ENCODE measurements around the gene USP24.

DNA sequence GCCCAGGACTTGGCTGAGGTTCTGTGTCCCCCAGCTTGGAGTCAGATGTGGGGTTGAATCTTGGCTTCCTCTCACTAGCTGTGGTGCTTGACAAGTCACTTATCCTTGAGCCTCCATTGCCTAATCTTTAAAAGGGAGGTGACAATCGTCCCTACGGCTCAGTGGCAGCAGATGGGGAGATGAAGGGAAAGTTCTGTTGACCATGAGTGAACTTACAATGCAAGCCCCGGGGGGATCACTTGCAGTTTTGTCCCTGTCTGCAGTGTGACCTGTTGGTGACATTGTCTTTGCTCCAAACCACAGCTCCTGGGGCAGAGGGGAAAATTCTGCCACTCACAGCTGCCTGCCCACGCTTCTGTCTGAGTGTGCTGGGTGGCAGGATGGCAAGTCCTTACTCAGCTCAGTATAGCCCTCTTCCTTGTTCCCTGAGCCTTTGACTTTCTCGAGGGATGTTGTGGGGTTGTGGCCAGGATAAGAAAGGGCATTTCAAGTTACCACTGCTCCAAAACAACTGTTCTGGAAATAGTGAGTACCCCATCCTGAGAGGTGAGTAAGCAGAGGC, 174.2 kb downstream of the USP24 start:
- no peak for TF ChIP-seq TCF12 (IDR thresholded peaks at IDR 0.05; ENCODE audit: low read depth, low read length)
- no peak for TF ChIP-seq SMARCA5 (IDR thresholded peaks at IDR 0.05)
- no peak for TF ChIP-seq ZBED1 (IDR thresholded peaks at IDR 0.05; ENCODE audit: borderline replicate concordance)
- TF ChIP-seq, protein P1, sequence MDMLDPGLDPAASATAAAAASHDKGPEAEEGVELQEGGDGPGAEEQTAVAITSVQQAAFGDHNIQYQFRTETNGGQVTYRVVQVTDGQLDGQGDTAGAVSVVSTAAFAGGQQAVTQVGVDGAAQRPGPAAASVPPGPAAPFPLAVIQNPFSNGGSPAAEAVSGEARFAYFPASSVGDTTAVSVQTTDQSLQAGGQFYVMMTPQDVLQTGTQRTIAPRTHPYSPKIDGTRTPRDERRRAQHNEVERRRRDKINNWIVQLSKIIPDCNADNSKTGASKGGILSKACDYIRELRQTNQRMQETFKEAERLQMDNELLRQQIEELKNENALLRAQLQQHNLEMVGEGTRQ (IDR thresholded peaks at IDR 0.05; ENCODE audit: borderline replicate concordance, low read depth, low read length), result no peak
- no peak for TF ChIP-seq REST (IDR thresholded peaks at IDR 0.05; ENCODE audit: low read depth, low read length)
- TF ChIP-seq ESRRA (IDR thresholded peaks at IDR 0.05; ENCODE audit: low read length), result no peak
- TF ChIP-seq EED (IDR thresholded peaks at IDR 0.05; ENCODE audit: low read depth), result no peak
- TF ChIP-seq FOXK2 (IDR thresholded peaks at IDR 0.05), result no peak
- TF ChIP-seq SIN3A (IDR thresholded peaks at IDR 0.05; ENCODE audit: low read depth, low read length), result no peak
- no peak for TF ChIP-seq POLR2AphosphoS5 (IDR thresholded peaks at IDR 0.05; ENCODE audit: low read length)
- no peak for TF ChIP-seq CBX3 (IDR thresholded peaks at IDR 0.05; ENCODE audit: borderline replicate concordance, low read depth)
- no peak for TF ChIP-seq RFX5 (IDR thresholded peaks at IDR 0.05; ENCODE audit: low read depth, low read length)
- TF ChIP-seq SMAD1 (IDR thresholded peaks at IDR 0.05; ENCODE audit: low read depth, partially characterized antibody), result no peak
- TF ChIP-seq, protein P2, sequence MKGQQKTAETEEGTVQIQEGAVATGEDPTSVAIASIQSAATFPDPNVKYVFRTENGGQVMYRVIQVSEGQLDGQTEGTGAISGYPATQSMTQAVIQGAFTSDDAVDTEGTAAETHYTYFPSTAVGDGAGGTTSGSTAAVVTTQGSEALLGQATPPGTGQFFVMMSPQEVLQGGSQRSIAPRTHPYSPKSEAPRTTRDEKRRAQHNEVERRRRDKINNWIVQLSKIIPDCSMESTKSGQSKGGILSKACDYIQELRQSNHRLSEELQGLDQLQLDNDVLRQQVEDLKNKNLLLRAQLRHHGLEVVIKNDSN (IDR thresholded peaks at IDR 0.05; ENCODE audit: borderline replicate concordance, extremely low read length, insufficient read depth, low read depth, low read length), result no peak

All from GM12878 (cell line).